ENCODE measurements around the gene NTN1. TPM values are rescaled to one million over a fixed set of nuclear protein-coding genes. Genes with fewer than 3 reads are reported as not detected.

NTN1 gene
- total RNA-seq, 1 donor from 2014 or later, result 4.1 TPM

DNA sequence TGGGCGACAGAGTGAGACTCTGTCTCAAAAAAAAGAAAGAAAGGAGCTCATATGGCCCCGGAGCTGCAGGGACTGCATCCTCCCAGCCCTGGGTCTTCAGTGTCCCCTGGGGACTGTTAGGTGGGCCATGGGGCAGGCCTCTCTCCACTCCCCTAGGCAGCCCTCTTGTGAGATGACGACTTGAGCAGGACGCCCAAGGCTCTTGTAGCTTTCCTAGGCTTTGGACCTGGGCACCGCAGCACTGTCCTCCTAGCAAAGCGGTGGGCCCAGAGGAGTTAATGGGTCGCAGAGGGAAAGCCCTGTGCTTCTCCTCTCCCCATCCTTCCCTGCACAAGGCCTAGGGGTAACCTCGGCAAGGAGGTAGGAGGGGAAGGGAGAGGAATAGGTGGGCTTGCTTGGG is 202.2 kb downstream of the NTN1 start:
- no peak overlapping the region for H3K4me3 ChIP-seq
- ATAC-seq, result no peak
- no peaks in the 10 kb centered on the region for H3K9me3 ChIP-seq

DNA sequence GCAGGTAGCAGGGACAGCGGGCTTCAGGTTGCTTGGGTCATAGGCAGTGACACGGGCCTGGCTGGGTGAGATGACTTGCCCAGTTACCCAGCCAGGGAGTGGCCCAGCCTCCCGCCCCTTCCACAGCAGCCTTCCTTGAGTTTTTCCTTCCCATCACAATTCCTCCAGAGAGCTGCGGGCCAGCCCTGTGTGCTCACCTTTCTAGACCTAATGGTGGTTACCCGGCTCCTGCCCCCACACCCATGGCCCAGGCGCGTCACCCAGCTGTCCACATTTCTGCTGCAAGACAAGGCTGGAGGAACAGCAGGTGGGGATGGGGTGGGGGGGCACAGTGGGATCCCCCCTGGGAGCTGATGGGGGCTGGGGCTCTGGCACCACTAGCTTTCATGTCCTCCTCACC is 203.2 kb downstream of the NTN1 start:
- ATAC-seq (no peak), DNase-seq (no peak)
- Histone ChIP-seq H3K27me3 (no peaks in the 10 kb centered on the region), H3K36me3 (no peaks in the 10 kb centered on the region), H3K9me3 (no peaks in the 10 kb centered on the region), H3K4me1 (no peaks in the 10 kb centered on the region), H3K27ac (no peak overlapping the region), H3K4me3 (no peak overlapping the region)
- TF ChIP-seq, protein P1, sequence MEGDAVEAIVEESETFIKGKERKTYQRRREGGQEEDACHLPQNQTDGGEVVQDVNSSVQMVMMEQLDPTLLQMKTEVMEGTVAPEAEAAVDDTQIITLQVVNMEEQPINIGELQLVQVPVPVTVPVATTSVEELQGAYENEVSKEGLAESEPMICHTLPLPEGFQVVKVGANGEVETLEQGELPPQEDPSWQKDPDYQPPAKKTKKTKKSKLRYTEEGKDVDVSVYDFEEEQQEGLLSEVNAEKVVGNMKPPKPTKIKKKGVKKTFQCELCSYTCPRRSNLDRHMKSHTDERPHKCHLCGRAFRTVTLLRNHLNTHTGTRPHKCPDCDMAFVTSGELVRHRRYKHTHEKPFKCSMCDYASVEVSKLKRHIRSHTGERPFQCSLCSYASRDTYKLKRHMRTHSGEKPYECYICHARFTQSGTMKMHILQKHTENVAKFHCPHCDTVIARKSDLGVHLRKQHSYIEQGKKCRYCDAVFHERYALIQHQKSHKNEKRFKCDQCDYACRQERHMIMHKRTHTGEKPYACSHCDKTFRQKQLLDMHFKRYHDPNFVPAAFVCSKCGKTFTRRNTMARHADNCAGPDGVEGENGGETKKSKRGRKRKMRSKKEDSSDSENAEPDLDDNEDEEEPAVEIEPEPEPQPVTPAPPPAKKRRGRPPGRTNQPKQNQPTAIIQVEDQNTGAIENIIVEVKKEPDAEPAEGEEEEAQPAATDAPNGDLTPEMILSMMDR (IDR thresholded peaks at IDR 0.05), result no peak
- intact Hi-C loops (cut with DNase I), result no loop called here

More for the DNA sequence above, 202.2 kb downstream of the NTN1 start:
- no peaks in the 10 kb centered on the region for H3K36me3 ChIP-seq
- H3K27me3 ChIP-seq, result no peaks in the 10 kb centered on the region
- no peak for DNase-seq
- no peak overlapping the region for H3K27ac ChIP-seq
- H3K4me1 ChIP-seq, result no peaks in the 10 kb centered on the region
- TF ChIP-seq, protein P1 (IDR thresholded peaks at IDR 0.05), result no peak
- intact Hi-C loops (cut with DNase I), result no loop called here

DNA sequence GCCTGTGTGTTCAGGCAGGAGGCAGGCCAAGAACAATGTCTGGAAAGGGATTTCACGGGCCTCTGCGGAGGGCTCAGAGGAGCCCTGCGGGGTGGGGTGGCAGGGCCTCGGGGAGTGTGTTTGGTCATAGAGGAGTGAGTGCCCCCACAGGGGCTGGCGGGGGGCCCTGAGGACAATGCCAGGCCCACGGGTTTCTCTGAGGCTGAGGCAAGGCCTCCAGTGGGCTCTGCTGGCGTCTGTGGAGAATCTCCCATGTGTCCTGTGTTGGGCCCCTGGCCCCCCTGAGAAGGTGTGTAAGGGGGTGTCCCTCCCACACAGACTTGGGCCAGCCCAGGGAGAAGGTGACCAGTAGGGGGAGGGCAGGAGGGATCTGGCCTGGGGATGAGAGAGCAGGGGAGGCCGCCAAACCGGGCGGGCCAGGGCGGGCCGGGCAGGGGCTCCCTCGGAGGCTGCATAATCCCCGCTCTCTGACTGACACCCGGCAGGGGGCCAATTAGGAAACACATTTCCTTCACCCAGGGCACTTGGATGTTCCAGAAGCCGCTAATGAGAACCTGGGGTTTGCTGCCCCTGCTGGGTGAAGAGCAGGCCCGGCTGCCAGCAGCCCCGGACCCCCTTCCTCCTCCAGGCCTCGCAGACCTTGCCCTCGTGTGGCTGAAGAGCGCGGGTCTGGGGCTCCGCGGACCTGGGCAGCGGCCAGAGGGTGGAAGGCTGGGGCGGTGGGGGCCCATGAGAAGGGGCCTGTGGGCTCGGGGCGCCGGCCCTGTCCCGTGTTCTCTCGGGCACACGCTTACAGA is 204.2 kb downstream of the NTN1 start:
- H3K4me1 ChIP-seq, result no peaks in the 10 kb centered on the region
- ATAC-seq, result no peak
- no peak for DNase-seq
- H3K27me3 ChIP-seq, result peaks cover 5% of the 10 kb centered on the region
- no peak overlapping the region for H3K27ac ChIP-seq
- intact Hi-C loops (cut with DNase I), result no loop called here
- TF ChIP-seq, protein P1 (IDR thresholded peaks at IDR 0.05), result no peak
- no peaks in the 10 kb centered on the region for H3K9me3 ChIP-seq
- no peaks in the 10 kb centered on the region for H3K36me3 ChIP-seq
- H3K4me3 ChIP-seq, result no peak overlapping the region

DNA sequence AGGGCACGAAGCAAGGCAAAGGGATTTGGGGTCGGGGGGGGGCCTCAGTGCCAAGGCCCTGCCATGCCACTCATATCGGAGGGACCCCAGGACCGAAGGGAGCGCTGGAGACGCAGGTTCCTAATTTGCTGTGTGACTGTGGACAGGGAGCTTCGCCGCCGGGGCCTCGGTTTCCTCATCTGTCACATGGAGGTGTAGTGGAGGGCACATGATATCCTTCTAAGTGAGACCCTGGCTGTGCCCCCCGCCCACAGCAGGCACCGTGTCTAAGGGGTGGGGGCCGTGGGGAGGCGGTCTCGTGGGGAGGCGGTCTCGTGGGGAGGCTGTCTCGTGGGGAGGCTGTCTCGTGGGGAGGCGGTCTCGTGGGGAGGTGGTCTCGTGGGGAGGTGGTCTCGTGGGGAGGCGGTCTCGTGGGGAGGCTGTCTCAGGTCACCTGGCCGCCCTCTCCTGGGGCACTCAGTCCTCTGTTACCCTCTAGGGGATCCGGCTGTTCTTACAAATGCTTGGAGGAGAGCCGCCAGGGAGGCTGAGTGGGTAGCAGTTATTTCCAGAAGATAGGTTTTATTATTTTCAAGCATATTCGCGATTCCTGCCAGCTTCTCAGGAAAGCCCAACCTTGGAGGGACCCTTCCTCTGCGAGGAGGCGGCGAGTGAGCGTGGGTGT is 205.0 kb downstream of the NTN1 start:
- no peak for ATAC-seq
- DNase-seq, result no peak

DNA sequence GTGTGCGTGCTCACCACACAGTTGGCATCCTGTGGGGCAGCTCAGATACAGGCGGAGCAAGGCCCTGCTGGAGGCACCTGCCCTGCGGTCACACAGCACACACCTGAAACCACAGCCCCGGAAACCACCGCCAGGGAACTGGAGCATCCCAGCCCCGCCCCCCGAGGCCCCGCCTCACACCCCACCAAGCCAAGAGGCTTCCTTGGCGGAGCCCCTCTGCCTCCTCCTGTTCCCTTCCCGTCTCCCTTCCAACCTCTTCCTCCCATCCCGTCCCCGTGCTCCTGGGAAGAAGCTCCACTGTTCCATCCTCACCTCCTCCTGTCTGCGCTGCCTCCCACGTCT is 205.5 kb downstream of the NTN1 start:
- TF ChIP-seq, protein P1 (IDR thresholded peaks at IDR 0.05), result no peak
- DNase-seq (no peak), ATAC-seq (no peak)
- Histone ChIP-seq H3K4me1 (no peaks in the 10 kb centered on the region), H3K36me3 (no peaks in the 10 kb centered on the region), H3K27me3 (peaks cover 6% of the 10 kb centered on the region), H3K4me3 (no peak overlapping the region), H3K9me3 (no peaks in the 10 kb centered on the region), H3K27ac (no peak overlapping the region)
- intact Hi-C loops (cut with DNase I), result no loop called here

More for the DNA sequence above, 205.0 kb downstream of the NTN1 start:
- no peaks in the 10 kb centered on the region for H3K9me3 ChIP-seq
- H3K4me3 ChIP-seq, result no peak overlapping the region
- TF ChIP-seq, protein P1 (IDR thresholded peaks at IDR 0.05), result no peak
- no peak overlapping the region for H3K27ac ChIP-seq
- no peaks in the 10 kb centered on the region for H3K4me1 ChIP-seq
- intact Hi-C loops (cut with DNase I), result no loop called here
- peaks cover 5% of the 10 kb centered on the region for H3K27me3 ChIP-seq
- no peaks in the 10 kb centered on the region for H3K36me3 ChIP-seq

All from upper lobe of right lung (tissue), 1 donor.